GM21529 (cell line): ENCODE measurements around the gene KCTD16.

Source experiments
- ATAC-seq: cut with Tn5 transposase; IDR thresholded peaks from one replicate; pipeline ENCODE4 v1.9.1; 2021; ENCODE audit not compliant: unreplicated experiment

Gene KCTD16

GRCh38 chr5:144170276-144171024 is at the start of gene KCTD16, which contains the start of gene YIPF5:
Gene KCTD16 (plus strand): TSS chr5:144170873.
Gene YIPF5 (minus strand): TSS chr5:144170659. CDS start chr5:144169955, 704 bp downstream.
- peak; percentile 99 for ATAC-seq

GRCh38 chr5:144121577-144121976 is 49.1 kb upstream of the KCTD16 start:
- ATAC-seq: no peak

- no peak for ATAC-seq
These were observed 48.6 kb upstream of the KCTD16 start for GRCh38 chr5:144122081-144122480.

- no peak for ATAC-seq
These were observed 48.0 kb upstream of the KCTD16 start for GRCh38 chr5:144122641-144123040.

GRCh38 chr5:144125163-144125726 is 45.4 kb upstream of the KCTD16 start:
- no peak for ATAC-seq

- no peak for ATAC-seq
These were observed 44.0 kb upstream of the KCTD16 start for GRCh38 chr5:144126707-144127106.

- ATAC-seq: no peak
These were observed 41.8 kb upstream of the KCTD16 start for GRCh38 chr5:144128844-144129243.

GRCh38 chr5:144130306-144130705 is 40.4 kb upstream of the KCTD16 start:
- no peak for ATAC-seq

GRCh38 chr5:144131261-144131660 is 39.4 kb upstream of the KCTD16 start:
- ATAC-seq: no peak

- ATAC-seq: no peak
These were observed 37.5 kb upstream of the KCTD16 start for GRCh38 chr5:144133050-144133633.

GRCh38 chr5:144134194-144134826 is 36.4 kb upstream of the KCTD16 start:
- no peak for ATAC-seq

- no peak for ATAC-seq
These were observed 35.4 kb upstream of the KCTD16 start for GRCh38 chr5:144135113-144135762.

GRCh38 chr5:144139586-144139985 is 31.1 kb upstream of the KCTD16 start:
- ATAC-seq: no peak

- peak; percentile 5 for ATAC-seq
These were observed 29.1 kb upstream of the KCTD16 start for GRCh38 chr5:144141585-144141984.

GRCh38 chr5:144142139-144142823 is 28.4 kb upstream of the KCTD16 start:
- peak; percentile 99 for ATAC-seq

- no peak for ATAC-seq
These were observed 27.9 kb upstream of the KCTD16 start for GRCh38 chr5:144142824-144143162.

- no peak for ATAC-seq
These were observed 27.0 kb upstream of the KCTD16 start for GRCh38 chr5:144143625-144144024.

- no peak for ATAC-seq
These were observed 25.5 kb upstream of the KCTD16 start for GRCh38 chr5:144144956-144145751.

GRCh38 chr5:144151026-144151425 is 19.6 kb upstream of the KCTD16 start:
- ATAC-seq: no peak

GRCh38 chr5:144156767-144157171 is 13.9 kb upstream of the KCTD16 start:
- ATAC-seq: no peak
